Measurements from ENCODE around the gene FMO3. TPM values are rescaled to one million over a fixed set of nuclear protein-coding genes. Genes with fewer than 3 reads are reported as not detected.

FMO3 gene
- polyA plus RNA-seq (ENCODE audit: insufficient read length in 3 of 3) = under 1 TPM in 2 of 3 donors, not detected in 1; 0.14 to 0.18 TPM
- long read RNA-seq, donor 1 = 0 reads
- long read RNA-seq, donor 2 = 0 reads
- long read RNA-seq, donor 3 = 0 reads
- long read RNA-seq, donor 4 = 0 reads
- long read RNA-seq, donor 5 = 0 reads
- long read RNA-seq, donor 6 = 0 reads
- long read RNA-seq, donor 7 = 0 reads
- long read RNA-seq, donor 8 = 0 reads
- long read RNA-seq, donor 9 = 0 reads
- long read RNA-seq, donor 10 = 0 reads
- long read RNA-seq, donor 11 = 0 reads
- long read RNA-seq, donor 12 = 0 reads
- long read RNA-seq, donor 13 = 0 reads
- long read RNA-seq, donor 14 = 0 reads
- long read RNA-seq, donor 15 = 0 reads
- long read RNA-seq, donor 16 = 0 reads

DNA sequence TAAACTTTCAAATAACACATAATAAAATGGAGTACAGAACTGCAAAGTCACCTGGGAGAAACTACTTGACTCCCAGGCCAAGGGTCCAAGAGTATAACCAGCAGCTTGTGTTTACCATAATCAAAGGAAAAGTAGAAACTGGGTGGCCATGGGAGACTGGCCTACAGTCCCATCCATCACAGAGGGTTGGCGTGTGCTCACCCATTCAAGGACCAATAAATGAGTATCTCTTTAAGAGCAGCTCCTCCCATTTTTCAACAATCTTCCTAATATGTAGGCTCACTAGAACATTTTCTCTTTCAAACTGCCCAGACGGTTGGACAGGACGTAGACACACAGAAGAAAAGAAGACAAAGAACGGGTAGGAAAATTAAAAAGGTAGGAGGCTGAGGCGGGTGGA, at the start of gene FMO3:
FMO3 (plus strand) TSS at position 302 of the 400 bp plus-strand sequence. CDS start 1,754 bp downstream, outside the sequence.
- no peak for DNase-seq

DNA sequence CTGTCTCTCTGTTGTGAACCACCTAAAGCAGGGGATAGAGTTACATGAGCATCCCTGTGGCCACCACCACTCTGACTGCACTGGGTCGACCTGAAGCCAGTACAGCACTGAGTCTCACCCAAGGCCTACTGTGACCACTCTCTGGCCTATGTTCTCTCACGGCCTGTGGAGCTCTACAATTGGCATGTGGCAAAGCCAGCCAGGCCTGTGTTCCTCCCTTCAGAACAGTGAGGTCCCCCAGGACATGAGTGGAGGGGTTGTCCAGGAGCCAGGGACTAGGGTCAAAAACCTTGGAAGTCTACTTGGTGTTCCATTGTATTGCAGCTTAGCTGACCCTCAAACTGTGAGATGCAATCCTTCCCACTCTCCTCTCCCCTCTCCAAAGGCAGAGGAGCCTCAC, 42.7 kb upstream of the FMO3 start:
- DNase-seq = no peak

DNA sequence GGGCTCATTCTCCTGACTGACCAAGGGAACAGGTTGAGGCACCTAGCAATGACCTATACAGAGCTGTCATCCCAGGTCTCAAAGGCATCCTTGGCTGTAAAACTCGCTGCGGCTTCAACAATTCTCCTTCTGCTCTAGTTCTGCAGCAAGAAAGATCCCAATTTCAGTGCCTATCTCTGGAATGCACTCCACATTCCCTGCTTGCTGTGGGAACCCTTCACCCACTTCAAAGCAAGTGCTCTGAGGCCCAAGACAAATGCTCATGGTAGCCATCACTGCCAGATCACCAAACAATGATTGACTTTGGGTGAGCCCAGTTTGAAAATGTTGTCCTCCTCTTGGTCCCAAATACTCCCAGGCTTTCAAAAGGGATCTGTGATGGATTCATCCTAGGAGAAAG, 37.7 kb upstream of the FMO3 start:
- no peak for DNase-seq

DNA sequence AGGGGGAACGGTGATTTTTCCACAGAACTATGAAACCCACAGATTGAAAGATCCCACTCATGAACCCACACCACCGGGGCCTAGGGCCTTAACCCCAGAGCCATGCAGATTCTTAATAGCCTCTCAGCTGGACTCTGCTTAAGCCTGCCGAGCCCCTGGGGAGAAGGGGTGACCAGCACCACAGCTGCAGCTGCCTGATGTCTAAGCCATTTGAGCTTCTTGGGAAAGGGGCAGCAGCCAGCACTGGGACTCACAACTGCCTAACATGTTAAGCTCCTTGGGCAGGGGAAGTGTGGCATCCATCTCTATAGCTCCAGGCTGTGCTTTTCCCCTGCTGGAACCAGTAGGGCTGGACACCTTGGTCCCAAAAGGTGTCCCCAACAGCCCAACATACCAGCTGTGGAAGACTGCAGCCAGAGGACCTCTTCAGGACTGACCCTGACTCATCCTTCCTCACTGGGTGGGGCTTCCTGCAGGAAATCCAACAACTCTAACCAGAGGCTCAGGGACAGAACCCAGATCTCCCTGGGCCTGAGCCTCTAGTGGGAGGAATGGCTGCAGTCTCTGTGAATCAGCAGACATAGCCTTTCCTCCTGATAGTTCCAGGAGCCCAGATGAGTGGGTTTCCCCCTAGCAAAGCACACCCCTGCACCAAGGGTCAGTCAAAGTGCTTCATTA, 34.6 kb upstream of the FMO3 start:
- no peak for DNase-seq

DNA sequence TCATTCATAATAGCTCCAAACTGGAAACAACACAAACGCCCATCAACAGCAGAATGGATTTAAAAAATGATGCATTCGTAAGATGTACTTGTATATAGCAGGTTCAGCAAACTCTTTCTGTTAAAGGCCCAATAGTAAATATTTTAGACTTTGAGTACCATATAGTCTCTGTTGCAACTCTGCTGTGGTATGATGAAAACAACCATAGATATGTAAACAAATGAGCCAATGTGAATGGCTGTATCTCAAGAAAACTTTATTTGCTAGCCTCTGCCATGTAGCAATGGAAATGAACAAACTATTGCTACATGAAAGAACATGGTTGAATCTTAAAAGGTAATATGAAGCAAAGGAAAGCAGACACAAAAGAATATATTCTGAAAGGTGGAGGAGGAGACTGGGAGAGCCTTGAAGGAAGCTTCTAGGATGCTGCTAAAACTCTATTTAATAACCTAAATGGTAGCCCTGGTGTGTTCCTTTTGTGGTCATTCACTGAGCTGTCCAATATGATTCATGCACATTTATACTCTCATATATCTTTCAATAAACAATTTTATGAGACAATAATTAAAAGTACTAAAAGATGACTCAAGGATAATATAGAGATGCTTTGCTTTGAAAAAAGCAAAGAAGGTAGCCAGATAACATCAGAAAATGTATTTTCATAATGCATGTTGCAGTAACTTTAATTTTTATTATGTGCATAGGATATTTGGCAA, 29.1 kb upstream of the FMO3 start:
- DNase-seq = no peak

DNA sequence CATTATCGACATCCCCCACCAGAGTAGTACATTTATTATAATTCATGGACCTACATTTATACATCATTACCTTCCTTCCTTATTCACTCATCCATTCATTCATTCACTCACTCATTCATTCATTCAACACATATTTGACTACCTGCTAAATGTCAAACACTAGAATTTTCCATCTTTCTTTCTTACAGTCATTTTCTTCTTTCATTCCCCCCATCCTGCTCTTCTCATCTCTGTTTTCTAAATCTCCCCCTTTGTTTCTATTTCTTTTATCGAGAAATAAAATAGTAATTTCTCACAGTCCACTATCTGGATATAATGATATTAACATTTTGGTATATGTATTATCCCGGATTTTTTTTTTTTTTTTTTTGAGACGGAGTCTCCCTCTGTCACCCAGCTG, 27.8 kb upstream of the FMO3 start:
- no peak for DNase-seq

DNA sequence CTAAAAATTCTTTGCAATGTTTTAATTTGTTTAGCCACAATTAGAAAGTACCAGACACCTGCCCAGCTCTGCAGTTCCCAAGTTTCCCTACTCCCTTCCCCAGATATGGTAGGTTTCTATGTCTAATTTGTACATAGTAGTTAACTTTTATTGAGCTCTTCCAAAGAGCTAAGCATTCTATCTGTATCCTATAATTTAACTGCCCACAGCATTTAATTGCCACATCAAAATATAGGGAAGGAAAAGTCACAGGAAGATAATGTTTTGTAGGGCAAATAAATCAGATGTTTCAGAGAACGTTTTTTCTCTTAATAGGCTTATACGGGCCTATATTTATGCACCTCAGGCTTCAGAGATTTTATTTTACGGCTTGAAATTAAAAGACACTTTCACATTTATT, 15.7 kb upstream of the FMO3 start:
- no peak for DNase-seq

DNA sequence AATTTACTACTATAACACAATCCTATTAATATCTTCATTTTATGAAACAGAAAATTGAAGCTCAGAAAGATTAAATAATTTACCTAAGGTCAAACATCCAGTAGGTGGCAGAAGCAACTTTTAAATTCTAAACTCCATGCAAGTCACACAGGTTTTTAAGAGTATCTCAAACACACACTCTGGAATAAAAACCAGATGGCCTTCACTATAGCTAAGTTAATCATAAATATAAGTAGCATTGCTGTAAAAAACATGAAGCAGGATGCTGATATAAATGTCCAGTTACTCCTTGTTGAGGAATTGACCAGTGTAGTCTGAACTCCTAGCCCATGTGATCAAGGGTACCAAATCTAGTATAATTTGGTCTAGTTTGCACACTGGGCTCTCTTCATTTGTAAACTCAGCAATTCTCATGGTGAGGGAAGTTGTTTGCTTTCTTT, 9.4 kb upstream of the FMO3 start:
- no peak for DNase-seq

DNA sequence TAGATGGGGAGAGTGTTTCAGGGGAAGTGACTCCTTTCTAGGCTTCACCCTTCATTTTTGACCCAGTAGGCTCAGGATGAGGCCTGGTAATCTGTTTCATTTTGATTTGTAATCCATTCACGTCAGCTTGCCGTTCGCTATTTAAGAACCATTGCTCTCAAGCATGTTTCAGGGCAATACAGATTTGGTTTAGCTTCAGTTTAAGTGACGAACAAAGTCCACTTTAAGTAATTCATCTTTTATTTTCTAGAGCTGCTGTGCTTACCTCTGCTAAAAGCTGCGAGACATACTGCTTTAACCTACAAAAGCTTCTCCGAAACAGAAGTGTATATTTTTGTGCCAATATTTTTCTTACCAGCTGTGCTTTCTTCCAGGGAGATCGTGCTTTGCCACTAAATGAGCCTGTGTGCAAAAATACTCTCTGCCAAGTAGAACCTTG, 8.9 kb upstream of the FMO3 start:
- DNase-seq = no peak

DNA sequence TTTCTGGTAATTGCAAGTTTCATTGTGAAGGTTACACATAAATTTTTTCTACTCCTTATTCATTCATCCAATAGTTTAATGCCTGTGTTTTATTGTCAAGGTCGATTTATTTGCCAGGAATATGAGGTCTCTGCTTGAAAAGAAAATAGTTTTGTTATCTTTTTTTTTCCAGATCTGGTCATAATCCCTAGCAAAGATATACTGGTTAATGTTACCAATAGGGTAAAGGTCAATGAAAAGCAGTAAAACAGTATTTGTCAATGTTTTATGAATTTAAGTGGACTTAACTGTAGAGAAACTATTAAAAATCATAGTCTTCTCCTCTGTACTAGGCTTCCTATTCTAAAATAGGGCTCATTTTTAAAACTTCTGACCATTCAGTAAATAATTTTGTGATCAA, 8.1 kb upstream of the FMO3 start:
- DNase-seq = no peak

DNA sequence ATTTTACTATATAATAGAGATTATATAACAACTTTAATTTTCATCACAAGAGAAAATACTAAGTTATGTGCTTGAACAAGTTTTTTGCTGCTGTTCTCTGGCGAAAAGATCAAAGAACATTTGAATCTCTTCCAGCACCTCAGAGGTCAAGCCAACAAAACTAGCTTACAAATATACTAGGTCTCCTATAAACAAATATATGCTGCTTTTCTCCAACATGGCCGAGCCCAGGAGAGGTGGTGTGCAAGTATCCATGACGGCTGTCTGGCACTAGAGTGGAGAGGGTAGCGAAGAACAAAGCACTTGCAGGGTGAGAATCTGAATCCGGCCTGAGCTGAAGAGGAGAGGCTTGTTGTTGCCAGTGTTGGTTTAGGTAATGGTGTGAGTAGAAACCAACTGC, 7.5 kb upstream of the FMO3 start:
- DNase-seq = no peak

DNA sequence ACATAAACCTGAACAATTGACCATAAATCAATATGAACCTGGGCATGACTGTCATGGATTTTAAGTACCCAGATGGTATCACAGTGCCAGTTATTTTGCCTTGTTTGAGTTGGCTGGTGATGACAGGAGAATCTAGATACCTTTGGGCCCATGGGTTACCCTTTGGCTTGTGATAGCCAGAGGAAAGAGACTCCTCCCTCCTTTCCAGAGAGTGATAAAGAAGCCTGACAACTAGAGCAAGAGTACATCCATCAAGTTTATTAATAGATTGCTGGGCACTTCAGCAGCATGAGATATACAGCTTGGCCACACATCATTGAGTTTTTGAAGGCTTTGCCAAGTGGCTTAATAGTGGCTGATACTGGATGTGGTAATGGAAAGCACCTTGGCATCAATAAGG, 6.6 kb upstream of the FMO3 start:
- DNase-seq = no peak

DNA sequence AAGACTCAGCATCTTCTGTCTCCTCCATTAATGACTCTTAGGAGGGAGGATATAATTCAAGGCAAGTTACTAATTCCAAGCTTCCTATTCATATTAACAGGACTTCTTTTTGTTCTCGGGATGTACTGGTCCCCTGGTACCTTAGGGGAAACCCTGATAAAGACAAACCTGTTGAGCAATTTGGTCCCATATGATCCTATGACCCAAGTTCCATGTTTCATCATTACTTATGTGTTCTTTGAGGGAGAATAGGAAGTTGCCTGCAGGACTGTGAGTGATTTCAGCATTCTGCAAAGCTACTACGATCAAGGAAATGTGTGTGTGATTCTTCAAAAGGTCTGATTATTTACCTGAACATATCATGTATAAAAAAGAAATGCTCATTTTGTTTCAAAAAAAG, 5.8 kb upstream of the FMO3 start:
- DNase-seq = no peak

DNA sequence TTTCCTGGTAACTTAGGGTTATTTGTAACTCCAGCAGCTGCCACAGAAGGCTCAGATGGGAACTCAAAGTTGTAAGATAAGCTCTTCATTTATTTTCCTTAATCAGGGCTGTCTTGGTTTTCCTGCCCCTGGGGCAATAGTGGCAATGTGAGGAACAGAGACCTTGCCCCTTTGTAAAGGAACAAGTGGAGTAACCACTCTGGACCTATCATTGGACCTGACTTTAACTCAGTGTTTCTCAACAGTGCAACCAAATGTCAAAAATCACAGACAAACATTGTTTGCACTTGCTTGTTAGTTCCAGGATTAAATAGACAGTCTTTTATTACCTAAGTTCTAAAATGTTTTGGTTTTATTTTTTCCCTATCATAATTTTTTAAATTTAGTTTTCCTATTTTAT, 2.8 kb upstream of the FMO3 start:
- DNase-seq = no peak

DNA sequence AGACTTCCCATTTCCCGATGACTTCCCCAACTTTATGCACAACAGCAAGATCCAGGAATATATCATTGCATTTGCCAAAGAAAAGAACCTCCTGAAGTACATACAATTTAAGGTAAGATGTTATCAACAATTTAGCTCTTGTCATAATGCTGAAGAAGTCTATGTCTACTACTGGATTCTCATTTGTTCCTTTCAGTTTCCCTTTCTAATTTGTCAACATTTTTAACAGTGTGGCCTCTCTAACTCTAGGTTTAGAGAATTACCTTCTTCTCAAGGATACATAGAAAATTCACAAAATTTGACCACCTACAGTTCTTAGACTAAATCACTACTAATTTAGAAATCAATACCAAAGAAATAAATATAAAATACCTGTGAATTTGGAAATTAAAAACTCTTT, 13.2 kb downstream of the FMO3 start:
- DNase-seq = no peak

DNA sequence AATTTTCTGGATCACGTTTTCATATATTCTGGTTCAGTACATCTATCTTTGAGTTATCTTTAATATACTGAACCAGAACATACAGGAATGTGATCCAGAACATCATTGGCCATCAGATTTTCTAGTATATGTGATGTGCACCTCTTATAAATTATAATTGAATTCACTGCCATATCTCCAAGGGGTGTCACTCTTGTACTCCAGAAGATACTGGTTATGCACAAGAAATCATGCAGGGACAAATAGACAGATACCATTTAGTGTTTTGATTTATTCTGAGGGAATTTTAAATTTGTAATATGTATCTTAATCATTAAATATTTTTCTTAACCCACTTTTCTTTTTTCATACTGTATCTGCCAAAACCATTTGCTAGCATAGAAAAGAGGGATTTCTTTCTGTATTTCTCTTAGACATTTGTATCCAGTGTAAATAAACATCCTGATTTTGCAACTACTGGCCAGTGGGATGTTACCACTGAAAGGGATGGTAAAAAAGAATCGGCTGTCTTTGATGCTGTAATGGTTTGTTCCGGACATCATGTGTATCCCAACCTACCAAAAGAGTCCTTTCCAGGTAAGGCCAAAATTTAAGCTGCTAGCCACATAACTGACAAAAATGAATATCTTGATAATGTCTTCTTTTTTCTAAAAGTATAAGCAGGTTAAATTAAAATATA, 16.7 kb downstream of the FMO3 start:
- no peak for DNase-seq

DNA sequence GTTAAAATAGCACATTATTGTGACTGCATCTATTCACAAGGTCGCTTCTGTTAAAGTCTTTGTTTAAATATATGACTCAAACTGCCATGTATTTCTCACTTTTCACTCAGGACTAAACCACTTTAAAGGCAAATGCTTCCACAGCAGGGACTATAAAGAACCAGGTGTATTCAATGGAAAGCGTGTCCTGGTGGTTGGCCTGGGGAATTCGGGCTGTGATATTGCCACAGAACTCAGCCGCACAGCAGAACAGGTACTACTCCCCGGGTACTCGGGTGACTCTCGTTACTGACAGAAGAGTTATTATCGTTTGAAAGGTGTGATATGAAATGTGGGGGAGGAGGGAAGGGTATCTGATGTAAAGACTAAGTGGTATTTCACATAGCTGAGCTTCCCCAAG, 17.3 kb downstream of the FMO3 start:
- DNase-seq = no peak

DNA sequence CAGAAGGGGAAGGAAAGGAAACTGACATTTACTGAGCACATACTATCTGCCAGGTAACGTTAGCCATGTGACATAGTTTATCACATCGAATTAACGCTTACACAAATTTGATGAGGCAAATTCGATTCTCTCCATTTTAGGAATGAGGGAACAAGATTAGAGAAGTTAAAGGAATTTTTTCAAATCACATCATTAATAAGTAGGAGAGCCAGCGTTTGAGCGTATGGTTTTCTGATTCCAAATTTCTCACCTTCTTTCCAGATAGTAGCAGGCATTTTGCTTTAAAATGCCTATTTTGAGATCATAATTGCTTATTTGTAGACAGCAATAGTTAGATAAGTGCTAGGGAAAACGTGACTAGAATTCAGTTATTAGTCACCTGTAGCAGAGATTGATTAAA, 19.3 kb downstream of the FMO3 start:
- DNase-seq = no peak

DNA sequence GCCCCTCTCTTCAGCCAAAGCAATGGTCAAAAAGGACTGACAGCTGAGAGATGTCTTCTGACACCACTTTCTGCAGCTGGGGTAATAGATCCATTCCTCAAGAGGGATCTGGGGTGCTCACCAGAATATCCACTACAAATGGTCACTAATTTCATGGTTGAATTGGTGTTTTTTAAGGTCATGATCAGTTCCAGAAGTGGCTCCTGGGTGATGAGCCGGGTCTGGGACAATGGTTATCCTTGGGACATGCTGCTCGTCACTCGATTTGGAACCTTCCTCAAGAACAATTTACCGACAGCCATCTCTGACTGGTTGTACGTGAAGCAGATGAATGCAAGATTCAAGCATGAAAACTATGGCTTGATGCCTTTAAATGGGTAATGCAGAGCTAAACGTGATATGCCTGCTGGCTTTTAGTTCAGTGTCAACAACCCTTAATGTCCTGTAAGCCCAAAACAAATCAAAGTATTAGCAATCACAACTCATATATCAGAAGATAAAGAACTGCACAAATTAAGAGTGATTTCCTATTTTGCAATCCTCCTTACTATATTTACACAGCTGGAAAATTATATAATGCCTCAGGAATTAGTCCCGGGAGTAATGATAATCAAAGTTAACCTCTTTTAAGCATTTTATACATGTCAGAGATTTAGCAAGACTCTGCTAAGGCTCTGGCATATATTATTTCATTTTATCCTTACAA, 20.1 kb downstream of the FMO3 start:
- no peak for DNase-seq

DNA sequence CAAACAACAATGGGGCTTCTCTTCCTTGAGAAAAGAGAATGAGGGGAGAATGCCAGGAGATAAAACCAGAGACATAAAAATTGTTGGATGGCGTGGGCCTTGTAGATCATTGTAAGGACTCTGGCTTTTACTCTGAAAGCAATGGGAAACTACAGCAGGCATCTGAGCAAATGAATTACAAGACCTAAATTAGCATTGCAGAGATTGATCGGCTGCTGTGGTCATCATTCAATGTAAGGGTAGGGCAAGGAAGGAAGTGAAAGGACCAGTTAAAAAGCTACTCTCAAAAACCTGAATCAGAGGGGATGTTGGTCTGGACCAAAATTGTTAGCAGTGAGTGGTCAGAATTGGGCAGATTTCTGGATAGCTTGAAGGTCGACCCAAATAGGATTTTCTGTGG, 21.4 kb downstream of the FMO3 start:
- DNase-seq = no peak

DNA sequence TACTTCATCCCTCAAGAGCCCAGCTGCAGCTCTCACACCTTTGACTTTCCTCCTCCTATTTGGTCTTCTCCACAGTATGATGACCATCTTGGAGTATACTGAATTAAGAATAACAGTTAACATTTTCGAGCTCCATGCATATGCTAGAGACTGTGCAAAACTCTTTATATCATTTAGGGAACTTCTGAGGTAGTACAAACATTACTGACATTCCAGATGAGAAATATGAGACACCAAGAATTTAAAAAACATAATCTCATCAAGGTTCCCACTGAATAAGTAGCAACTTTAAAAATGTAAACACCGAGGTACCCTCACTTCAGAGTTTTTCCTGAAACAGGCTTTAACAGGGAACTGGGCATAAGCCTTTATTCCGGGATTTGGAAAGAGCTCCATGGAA, 22.7 kb downstream of the FMO3 start:
- DNase-seq = no peak
